GM12878 (cell line): ENCODE results near the gene MGAT5. TPM values are rescaled to one million over a fixed set of nuclear protein-coding genes. Genes with fewer than 3 reads are reported as not detected.

Experiments
- ATAC-seq: fragments of 200-7000 bp; cut with Tn5 transposase; 3 replicates; pipeline ENCODE4 v1.9.1; 2020; ENCODE audit warnings: mild to moderate bottlenecking, moderate library complexity
- BruUV-seq: library from RNA; stranded (reverse); fragments of 400-500 nt; replicated peaks from 2 replicates; lab custom pipeline; 2021; lab: Mats Ljungman, UMichigan
- CTCF ChIA-PET: fragments of 300-600 bp; sonication (Branson Sonifier 250); formaldehyde crosslinking; extraction: SDS; loops from one replicate; lab custom pipeline; 2021; ENCODE audit warnings: inconsistent platforms; lab: Yijun Ruan, JAX
- POLR2A ChIA-PET: fragments of 350-600 bp; formaldehyde crosslinking; extraction: SDS; loops from one replicate; lab custom pipeline; 2021; ENCODE audit warnings: inconsistent platforms; lab: Charles Lee
- RAD21 ChIA-PET: fragments of 300-600 bp; sonication (Branson Sonifier 250); formaldehyde crosslinking; loops from one replicate; lab custom pipeline; 2023; ENCODE audit warnings: antibody characterized with exemption; ENCODE audit not compliant: unreplicated experiment; lab: Charles Lee
- SMC1A ChIA-PET: fragments of 300-600 bp; sonication (Branson Sonifier 250); formaldehyde crosslinking; loops from one replicate; lab custom pipeline; 2023; ENCODE audit not compliant: unreplicated experiment, uncharacterized antibody; lab: Charles Lee
- DNase-seq: peaks from one replicate; pipeline ENCODE4 v3.0.0-alpha.2; 2011; ENCODE audit warnings: low read depth, low spot score
- FAIRE-seq: peaks from 3 replicates; lab custom pipeline; 2011; peaks lifted over from hg19 to GRCh38; lab: Jason Lieb, UNC
- H2AFZ ChIP-seq: 2 replicates; pipeline ENCODE4 v1.6.0; 2011; ENCODE audit warnings: low read depth, low read length, control low read depth; ENCODE audit not compliant: control insufficient read depth
- H3K27ac ChIP-seq: 2 replicates; pipeline ENCODE4 v1.5.1; 2011; ENCODE audit warnings: control low read depth; ENCODE audit not compliant: control insufficient read depth, insufficient read depth
- H3K27me3 ChIP-seq, 2 experiments: replicated peaks in 1 of 2; 2 replicates each; pipeline versions ENCODE4 v1.6.0 to v1.6.1; 2011; ENCODE audit warnings: low read length in 1 of 2; ENCODE audit not compliant: control insufficient read depth in 2 of 2, insufficient read depth in 2 of 2
- H3K36me3 ChIP-seq, 2 experiments: 2 replicates each; pipeline ENCODE4 v1.5.1; 2011; ENCODE audit warnings: low read length in 1 of 2; ENCODE audit not compliant: control insufficient read depth in 2 of 2, insufficient read depth in 2 of 2
- H3K4me1 ChIP-seq: 2 replicates; pipeline ENCODE4 v1.6.1; 2011; ENCODE audit warnings: mild to moderate bottlenecking, low read length, moderate library complexity, mixed read lengths; ENCODE audit not compliant: control insufficient read depth, insufficient read depth
- H3K4me2 ChIP-seq: 2 replicates; pipeline ENCODE4 v1.6.0; 2011; ENCODE audit warnings: control low read depth; ENCODE audit not compliant: control insufficient read depth, insufficient read depth
- H3K4me3 ChIP-seq: fragments of 200-600 bp; sonication (generic); 2 replicates; pipeline ENCODE4 v1.5.1; 2016
- H3K79me2 ChIP-seq: 2 replicates; pipeline ENCODE4 v1.6.0; 2011; ENCODE audit warnings: low read length; ENCODE audit not compliant: control insufficient read depth, insufficient read depth
- H3K9ac ChIP-seq: 2 replicates; pipeline ENCODE4 v1.8.0; 2011; ENCODE audit warnings: low read length, control low read depth, mixed read lengths; ENCODE audit not compliant: control insufficient read depth, insufficient read depth
- H3K9me3 ChIP-seq: replicated peaks from 3 replicates; pipeline ENCODE4 v1.5.1; 2011; ENCODE audit warnings: mild to moderate bottlenecking, low read length; ENCODE audit not compliant: control insufficient read depth, insufficient read depth
- H4K20me1 ChIP-seq: 2 replicates; pipeline ENCODE4 v1.6.0; 2011; ENCODE audit not compliant: control insufficient read depth, insufficient read depth
- CBFB ChIP-seq: IDR thresholded peaks from 2 replicates; pipeline ENCODE4 v1.6.1; 2016; ENCODE audit warnings: antibody characterized with exemption, low read depth
- CREM ChIP-seq: IDR thresholded peaks from 2 replicates; pipeline ENCODE4 v1.6.1; 2014; ENCODE audit warnings: antibody characterized with exemption, low read depth
- HCFC1 ChIP-seq: fragments of 150-350 bp; IDR thresholded peaks from 2 replicates; pipeline ENCODE4 v1.6.1; 2014; ENCODE audit warnings: low read length
- MEF2B ChIP-seq: fragments of 450-650 bp; IDR thresholded peaks from 2 replicates; pipeline ENCODE4 v1.6.1; 2018; ENCODE audit warnings: mild to moderate bottlenecking, moderate library complexity; ENCODE audit not compliant: partially characterized antibody, poor library complexity, severe bottlenecking
- MTA3 ChIP-seq: IDR thresholded peaks from 2 replicates; pipeline ENCODE4 v1.6.1; 2012; ENCODE audit warnings: low read length, inconsistent platforms, borderline replicate concordance
- NR2C2 ChIP-seq: IDR thresholded peaks from 2 replicates; pipeline ENCODE4 v1.6.1; 2011; ENCODE audit warnings: borderline replicate concordance, low read depth; ENCODE audit not compliant: control insufficient read depth, insufficient read length
- RAD21 ChIP-seq: IDR thresholded peaks from 2 replicates; pipeline ENCODE4 v1.6.1; 2011; ENCODE audit warnings: mild to moderate bottlenecking, low read depth, low read length, moderate library complexity; ENCODE audit not compliant: insufficient read depth
- RELB ChIP-seq: fragments of 450-650 bp; IDR thresholded peaks from 2 replicates; pipeline ENCODE4 v1.6.1; 2017; ENCODE audit warnings: low read depth, mild to moderate bottlenecking, moderate library complexity
- TCF7 ChIP-seq: IDR thresholded peaks from 2 replicates; pipeline ENCODE4 v1.6.1; 2014; ENCODE audit warnings: antibody characterized with exemption, borderline replicate concordance
- YY1 ChIP-seq: IDR thresholded peaks from 2 replicates; pipeline ENCODE4 v1.6.1; 2011; ENCODE audit warnings: low read depth, mild to moderate bottlenecking, low read length
- ZBTB40 ChIP-seq: fragments of 450-650 bp; IDR thresholded peaks from 2 replicates; pipeline ENCODE4 v1.6.1; 2016; ENCODE audit warnings: mild to moderate bottlenecking, moderate library complexity, borderline replicate concordance
- ZNF24 ChIP-seq: fragments of 450-650 bp; IDR thresholded peaks from 2 replicates; pipeline ENCODE4 v1.6.1; 2017; ENCODE audit warnings: antibody characterized with exemption, mild to moderate bottlenecking
- WGBS: methylation state at CpG from one replicate; pipeline ENCODE4 v1.1.6; 2016; ENCODE audit warnings: low lambda C conversion rate; ENCODE audit not compliant: insufficient replicate concordance, insufficient coverage; ENCODE audit errors: missing lambda C conversion rate; 5-methylcytosine and 5-hydroxymethylcytosine counted together
- in situ Hi-C: fragments of 300-500 bp; cut with MboI; formaldehyde crosslinking; loops from 9 replicates; pipeline ENCODE4 v1.14.3; 2018; ENCODE audit warnings: mixed read lengths
- intact Hi-C: fragments of 100-400 bp; cut with micrococcal nuclease; formaldehyde crosslinking; loops from one replicate; pipeline ENCODE4 v1.14.2; 2022; ENCODE audit not compliant: unreplicated experiment
- polyA plus RNA-seq, 11 experiments: library from polyadenylated mRNA; depleted of rRNA in 4 of 11; unstranded in 6 of 11; stranded (reverse) in 5 of 11; fragments of >200 nt; fragmentation: Nextera tagmentation in 4 of 11; fragmentation: Illumina TruSeq in 1 of 11; extraction: Ambion mirVana in 4 of 11; extraction: Trizol in 1 of 11; gene quantifications; 1 replicate in 1 of 11; 2 replicates in 10 of 11; pipeline versions ENCODE4 v1.2.1 to v1.2.3, GENCODE V29; 2011 to 2016; ENCODE audit warnings: inconsistent platforms in 2 of 11, missing spikeins in 2 of 11, low read depth in 1 of 11
- total RNA-seq, 4 experiments: library from RNA; depleted of rRNA in 3 of 4; stranded (reverse); fragments of >200 nt in 3 of 4; fragmentation: Illumina TruSeq in 1 of 4; extraction: Trizol in 1 of 4; gene quantifications; 2 replicates each; pipeline versions ENCODE4 v1.2.1 to v1.2.3, GENCODE V29; 2013 to 2021

Gene MGAT5
- total and polyA plus RNA-seq, 10 of the 15 experiments (the other 5 are each of a cell fraction or from before 2014, with no cell fraction given), result 4.9 to 104 (median 36.2) TPM

GRCh38 chr2:134433469-134433868 lies 179.6 kb downstream of the MGAT5 start:
- no peak for ATAC-seq
- H3K79me2 ChIP-seq, result no peaks in the 10 kb centered on the region
- BruUV-seq, result no TSS peak
- POLR2A ChIA-PET, result no interaction called here
- CTCF ChIA-PET, result interaction anchor here (1.7 kb wide), 1 partner anchor 17 kb away, joined by 7 read pairs; no protein-coding TSS in a partner anchor
- SMC1A ChIA-PET, result no interaction called here
- H3K4me2 ChIP-seq, result no peak overlapping the region
- H3K27ac ChIP-seq, result no peak overlapping the region
- no peak for TF ChIP-seq ZNF24
- no peak for TF ChIP-seq YY1
- TF ChIP-seq CBFB, result no peak
- TF ChIP-seq MTA3, result no peak
- no peak for TF ChIP-seq RELB
- TF ChIP-seq MEF2B, result no peak
- no peak for TF ChIP-seq NR2C2
- no peak for TF ChIP-seq ZBTB40
- TF ChIP-seq RAD21, result no peak
- TF ChIP-seq CREM, result no peak
- no peak for TF ChIP-seq TCF7
- TF ChIP-seq HCFC1, result no peak
- TF ChIP-seq, all 136 proteins: peak for 0
- FAIRE-seq (no peak), DNase-seq (no peak)
- Histone ChIP-seq H3K9ac (no peak overlapping the region), H2AFZ (no peak overlapping the region), H3K9me3 (no peaks in the 10 kb centered on the region), H3K36me3 (peaks cover 19 to 51% of the 10 kb centered on the region in 2 experiments), H3K4me1 (no peaks in the 10 kb centered on the region), H3K27me3 (no peaks in the 10 kb centered on the region), H4K20me1 (no peaks in the 10 kb centered on the region), H3K4me3 (no peak overlapping the region)
- 97% methylated on average over 7 of the region's 7 CpGs for WGBS
- intact Hi-C loops (no loop called here), in situ Hi-C loops (no loop called here)
- RAD21 ChIA-PET, result no interaction called here
